GM21529 (cell line): ENCODE data around the gene ZNF280C.
A peak's percentile ranks its signal among the peaks of the same experiment; 100 is the strongest.
"Not testable (repeated sequence)": the region's sequence is repeated elsewhere in the genome, so short reads cannot be mapped to it uniquely, and the experiment has no call there.

Experiments
- ATAC-seq: cut with Tn5 transposase; IDR thresholded peaks from one replicate; pipeline ENCODE4 v1.9.1; 2021; ENCODE audit not compliant: unreplicated experiment

The ZNF280C gene, protein sequence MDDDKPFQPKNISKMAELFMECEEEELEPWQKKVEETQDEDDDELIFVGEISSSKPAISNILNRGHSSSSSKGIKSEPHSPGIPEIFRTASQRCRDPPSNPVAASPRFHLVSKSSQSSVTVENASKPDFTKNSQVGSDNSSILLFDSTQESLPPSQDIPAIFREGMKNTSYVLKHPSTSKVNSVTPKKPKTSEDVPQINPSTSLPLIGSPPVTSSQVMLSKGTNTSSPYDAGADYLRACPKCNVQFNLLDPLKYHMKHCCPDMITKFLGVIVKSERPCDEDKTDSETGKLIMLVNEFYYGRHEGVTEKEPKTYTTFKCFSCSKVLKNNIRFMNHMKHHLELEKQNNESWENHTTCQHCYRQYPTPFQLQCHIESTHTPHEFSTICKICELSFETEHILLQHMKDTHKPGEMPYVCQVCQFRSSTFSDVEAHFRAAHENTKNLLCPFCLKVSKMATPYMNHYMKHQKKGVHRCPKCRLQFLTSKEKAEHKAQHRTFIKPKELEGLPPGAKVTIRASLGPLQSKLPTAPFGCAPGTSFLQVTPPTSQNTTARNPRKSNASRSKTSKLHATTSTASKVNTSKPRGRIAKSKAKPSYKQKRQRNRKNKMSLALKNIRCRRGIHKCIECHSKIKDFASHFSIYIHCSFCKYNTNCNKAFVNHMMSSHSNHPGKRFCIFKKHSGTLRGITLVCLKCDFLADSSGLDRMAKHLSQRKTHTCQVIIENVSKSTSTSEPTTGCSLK

DNA sequence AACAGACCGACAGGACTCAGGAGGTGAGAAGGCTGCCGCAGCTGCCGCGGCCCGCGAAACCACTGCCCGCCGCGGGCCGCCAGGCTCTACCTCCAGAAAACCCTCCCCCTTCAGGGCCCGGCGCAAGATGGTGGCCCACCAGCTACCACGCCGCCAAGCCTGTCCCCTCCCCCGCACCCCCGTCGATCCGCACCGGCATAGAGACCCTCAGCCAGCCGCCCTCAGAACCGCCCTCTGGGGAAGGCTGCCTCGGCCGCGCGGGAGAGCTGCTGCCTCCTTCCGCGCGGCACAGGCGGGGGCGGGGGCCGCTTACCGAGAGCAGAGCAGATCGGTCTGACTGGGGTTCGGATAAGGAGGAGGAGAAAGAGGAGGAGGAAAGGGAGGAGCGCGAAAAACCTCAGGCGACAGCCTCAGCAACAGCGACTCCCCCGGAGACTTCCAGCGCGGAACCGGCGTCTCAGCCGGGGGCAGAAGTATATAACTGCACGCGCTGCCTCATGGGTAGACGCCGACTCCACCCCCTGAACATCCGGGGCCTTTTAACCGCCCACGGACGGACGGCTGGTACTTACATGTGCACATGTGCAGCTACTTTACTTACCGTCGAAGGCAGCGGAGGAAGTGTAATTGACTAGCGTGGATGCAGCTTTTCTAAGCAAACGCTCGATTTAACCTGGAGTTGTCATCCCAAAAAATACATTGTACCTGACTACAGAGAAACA, at the start of gene ZNF280C:
ZNF280C (minus strand) TSS at position 451 of the 722 bp plus-strand sequence. CDS start 8,450 bp downstream, outside the sequence.
- ATAC-seq, result peak; percentile 92

DNA sequence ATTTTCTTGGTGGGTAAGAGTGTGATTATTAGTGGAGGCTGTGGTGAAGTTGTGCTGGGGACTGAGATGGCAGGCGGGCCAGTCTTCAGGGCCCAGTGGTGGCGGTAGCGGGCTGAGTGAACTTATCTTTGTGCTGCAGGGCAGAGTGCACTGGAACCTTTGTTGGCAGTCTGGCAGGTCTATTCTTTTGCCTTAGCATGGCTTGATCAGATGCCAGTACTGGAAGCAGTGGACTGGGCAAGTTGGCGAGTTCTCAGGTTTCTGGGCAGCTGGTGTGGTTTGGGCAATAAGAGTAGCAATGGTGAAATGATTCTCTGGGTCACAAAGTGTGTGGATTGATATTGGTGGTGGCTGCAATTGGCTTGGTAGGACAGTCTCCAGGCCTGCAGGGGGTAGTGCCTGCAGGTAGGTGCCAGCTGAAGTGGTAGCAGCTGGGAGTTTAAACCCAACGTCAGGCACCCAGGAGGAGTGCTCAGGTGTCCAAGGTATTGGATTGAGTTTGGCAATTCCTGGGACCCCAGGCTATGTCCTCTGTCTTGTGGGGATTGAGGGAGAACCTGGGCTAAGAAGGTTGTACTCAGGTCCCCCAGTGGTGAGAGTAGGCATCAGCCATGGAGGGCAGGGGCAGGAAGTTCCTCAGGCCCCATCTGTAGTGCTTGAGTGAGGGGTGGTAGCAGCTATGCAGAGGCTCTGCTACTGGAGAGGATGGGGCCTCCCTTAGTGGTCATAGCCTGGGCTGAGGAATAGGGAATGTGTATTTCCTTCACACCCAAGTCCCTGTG, 36.1 kb upstream of the ZNF280C start:
- ATAC-seq, result no peak

DNA sequence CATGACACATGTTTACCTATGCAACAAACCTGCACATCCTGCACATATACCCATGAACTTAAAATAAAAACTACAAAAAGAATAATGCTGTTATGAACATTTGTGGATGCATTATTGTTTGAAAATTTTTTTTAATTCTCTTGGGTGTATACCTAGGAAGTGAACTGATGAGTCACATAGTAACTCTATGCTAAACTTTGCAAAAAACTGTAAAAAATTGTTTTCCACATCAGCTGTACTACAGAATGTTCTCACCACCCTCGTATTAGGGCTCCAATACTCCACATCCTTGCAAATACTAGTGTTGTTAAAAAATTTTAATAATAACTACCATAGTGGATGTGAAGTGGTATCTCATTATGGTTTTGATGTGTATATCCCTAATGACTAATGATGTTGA, 33.3 kb upstream of the ZNF280C start:
- no peak for ATAC-seq

DNA sequence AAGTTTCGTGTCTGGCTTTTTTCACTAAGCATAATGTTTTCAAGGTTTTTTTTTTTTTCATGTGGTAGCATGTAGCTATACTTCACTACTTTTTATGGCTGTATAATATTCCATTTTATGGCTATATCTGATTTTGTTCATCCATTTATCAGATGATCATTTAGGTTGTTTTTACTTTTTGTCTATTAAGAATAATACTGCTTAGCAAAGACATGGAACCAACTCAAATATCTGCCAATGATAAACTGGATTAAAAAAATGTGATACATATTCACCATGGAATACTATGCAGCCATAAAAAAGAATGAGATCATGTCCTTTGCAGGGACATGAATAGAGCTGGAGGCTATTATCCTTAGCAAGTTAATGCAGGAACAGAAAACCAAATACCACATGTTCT, 32.7 kb upstream of the ZNF280C start:
- ATAC-seq, result no peak

DNA sequence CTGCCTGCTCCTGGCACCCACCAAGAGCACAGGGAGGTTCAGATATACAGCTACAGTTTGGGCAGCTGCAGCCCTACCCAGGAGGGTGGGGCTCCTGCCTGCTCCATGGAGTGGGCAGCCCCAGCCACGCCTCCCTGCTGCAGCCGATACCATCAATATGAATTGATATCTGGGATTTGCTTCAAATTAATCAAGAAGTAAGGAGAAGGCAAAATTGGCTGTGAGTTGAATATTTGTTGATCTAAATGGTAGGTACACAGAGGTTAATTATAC, 31.2 kb upstream of the ZNF280C start:
- ATAC-seq, result no peak

DNA sequence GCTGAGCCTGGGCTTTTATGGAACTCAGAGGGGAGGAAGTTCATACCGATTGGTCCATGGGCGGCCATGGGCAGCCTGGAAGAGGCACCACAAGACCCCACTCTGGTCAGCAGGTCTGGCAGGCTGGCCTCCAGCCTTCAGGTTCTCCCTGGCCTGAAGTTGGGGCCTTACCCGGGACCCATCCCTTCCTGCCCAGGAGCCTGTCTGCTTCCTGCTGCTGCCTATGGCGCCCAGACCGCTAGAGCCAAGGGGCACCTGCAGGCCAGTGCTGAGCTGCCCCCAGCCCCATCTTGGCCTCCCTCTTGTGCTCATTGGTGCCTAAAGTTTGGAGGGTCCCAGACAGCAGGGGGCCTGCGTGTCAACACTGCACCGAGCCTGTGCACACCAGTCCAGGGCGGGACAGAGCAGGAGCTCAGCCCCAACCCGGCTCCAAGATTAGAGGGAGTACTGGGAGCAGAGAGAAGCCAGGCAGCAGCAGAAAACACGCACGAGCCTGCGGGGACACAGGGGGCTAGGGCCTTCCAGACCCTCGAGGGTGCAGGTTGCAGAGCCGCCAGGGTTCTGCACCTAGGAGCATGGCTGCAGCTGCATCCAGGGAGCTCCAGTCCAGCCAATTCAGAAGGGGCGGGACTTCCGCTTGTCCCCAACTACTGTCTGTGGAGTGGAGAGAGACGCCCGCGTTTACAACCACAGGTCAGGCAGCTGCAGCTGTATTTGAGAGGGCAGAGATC, 30.7 kb upstream of the ZNF280C start:
- ATAC-seq, result no peak

DNA sequence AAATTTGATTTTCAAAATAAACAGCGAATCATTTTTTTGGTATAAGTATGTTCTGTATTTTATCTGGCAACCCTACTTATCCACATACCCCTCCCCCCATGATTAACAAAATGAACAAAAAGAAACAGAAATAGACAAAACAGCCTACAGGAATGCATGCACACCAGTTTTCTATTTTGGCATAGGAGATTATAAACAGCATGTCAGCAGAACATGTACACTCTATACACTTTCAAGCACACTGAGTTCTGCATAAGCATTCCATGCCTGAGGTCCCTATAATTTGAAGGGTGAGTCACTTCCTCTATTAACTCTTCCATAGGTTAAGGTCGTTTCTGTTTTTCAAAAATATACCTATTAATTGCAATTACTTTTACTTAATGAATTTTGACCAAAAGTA, 28.0 kb upstream of the ZNF280C start:
- no peak for ATAC-seq

DNA sequence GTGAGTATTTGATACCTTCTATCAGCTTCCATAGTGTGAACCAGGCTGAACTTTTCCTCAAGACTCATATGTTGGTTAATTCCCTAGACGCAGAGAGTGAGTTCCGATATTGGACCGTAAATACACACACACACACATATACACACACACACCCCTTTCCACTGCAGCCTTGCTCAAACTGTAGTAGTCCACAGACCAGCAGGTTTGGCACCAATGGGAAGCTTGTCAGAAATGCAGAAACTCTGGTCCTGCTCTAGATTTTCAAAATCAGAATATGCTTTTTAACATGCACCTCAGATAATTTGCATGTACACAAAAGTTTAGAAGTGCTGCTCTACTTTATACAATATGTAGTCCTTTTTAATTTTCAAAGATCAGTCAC, 27.6 kb upstream of the ZNF280C start:
- no peak for ATAC-seq

DNA sequence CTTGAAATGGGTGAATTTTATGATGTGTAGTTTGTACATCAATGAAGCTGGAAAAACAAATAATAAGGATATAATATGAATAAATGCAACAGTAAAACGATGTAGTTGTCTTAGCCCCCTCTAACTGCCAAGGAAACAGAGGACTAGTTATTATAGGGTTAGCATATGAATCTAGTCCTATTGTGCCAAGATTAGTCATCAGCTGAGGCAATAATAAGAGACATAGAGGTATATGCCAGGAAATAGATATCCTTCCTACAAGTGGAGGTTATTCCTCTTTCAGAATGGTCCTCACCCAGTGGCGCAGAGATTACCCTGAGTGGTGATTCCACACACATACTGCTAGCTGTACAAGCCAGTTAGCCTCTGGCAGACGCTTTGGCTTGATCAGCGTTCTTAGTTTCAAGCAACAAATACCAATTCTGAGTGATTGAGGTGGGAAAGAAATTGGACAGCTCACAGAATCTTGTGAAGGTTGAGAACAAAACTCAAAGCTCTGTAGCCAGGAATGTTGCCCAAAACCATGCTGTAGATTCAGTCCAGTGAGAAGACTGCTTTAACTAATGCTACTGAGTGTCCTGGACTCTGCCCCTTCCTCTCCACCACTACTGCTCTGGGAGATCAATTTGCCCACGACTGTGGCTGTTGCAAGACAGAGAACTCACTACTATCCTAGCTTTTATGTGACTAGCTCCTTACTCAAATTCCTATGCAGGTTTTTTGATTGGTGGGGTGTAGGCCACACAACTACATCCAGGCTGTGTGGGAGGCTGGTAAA, 27.0 kb upstream of the ZNF280C start:
- ATAC-seq, result no peak

DNA sequence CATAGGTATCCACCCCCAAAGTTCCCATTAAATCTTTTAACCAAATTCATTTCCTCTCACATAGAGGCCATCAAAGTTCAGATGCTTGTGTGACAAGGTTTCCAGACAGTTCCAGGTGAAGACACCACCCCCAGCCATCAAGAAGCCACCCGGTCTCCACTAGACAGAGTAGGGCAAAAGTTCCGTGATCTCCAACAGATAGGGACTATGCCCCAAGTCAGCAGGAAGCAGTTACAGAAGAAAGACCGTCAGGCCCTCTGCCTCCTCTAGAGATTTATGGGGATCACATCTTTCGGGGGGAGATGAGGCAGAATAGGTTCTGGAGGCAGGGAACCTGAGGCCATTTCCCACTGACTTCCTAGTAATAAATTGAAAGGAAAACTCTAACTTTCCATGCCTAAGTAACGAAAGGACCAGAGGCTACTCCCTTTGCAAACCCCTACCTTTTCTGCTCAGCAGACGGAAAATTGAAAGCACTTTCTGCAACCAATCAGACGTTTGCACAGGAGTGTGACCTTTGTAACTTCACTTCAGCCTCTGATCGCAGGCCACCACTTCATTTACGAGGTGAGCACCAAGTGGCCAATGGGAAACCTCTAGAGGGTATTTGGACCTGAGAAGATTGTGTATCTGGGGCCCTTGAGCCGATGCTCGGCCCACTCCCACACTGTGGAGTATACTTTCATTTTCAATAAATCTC, 18.5 kb upstream of the ZNF280C start:
- no peak for ATAC-seq

DNA sequence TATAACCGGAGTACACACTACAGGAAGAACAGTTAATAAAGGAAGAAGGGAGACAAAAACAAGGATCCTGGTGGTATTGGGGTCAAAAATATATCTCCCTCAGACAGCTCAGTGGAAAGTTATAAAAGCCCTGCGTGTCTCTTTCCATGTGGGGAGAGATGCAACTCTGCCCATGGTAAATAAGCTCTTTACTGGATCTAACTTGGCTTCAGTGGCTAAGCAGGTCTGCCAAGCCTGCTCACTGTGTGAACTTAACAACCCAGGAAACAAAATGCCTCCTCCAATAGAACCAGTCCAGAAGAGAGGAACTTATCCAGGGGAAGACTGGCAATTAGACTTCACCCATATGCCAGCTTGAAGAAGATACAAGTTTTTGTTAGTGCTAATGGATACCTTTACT, 17.0 kb upstream of the ZNF280C start:
- no peak for ATAC-seq

DNA sequence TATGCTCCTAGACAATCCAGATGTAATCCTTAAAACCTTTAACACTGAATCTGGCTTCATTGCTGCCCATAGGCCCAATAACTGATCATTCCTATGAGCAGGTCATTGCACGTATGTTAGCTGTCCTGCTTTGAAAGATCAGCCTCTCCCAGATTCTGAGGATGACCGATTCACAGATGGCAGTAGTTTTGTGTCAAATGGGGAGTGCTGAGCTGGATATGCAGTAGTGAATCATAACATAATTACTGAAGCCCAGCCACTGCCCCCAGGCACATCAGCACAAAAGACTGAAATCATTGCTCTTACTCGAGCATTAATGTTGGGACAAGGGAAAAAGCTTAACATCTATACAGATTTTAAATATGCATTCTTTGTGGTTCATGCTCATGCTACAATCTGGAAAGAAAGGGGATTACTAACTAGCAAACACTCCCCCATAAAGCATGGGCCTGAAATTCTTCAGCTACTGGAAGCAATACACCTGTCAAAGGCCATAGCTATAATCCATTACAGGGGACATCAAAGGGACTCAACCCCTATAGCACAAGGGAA, 16.4 kb upstream of the ZNF280C start:
- no peak for ATAC-seq

DNA sequence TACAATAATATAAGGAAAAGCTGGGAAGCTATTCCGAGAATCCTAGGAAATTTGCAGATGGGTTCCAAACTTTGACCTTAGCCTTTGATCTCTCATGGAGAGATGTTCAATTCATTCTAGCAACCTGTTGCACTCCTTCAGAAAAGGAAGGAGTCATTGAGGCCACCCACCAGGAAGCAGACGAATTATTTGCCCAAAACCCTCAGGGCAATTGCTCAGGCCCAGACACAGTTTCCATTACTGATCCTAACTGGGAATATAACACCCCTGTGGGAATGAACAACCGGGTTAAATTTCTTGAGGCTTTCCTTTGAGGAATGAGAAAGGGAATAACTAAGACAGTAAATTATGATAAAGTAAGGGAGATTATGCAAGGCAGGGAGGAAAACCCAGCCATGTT, 13.5 kb upstream of the ZNF280C start:
- no peak for ATAC-seq

DNA sequence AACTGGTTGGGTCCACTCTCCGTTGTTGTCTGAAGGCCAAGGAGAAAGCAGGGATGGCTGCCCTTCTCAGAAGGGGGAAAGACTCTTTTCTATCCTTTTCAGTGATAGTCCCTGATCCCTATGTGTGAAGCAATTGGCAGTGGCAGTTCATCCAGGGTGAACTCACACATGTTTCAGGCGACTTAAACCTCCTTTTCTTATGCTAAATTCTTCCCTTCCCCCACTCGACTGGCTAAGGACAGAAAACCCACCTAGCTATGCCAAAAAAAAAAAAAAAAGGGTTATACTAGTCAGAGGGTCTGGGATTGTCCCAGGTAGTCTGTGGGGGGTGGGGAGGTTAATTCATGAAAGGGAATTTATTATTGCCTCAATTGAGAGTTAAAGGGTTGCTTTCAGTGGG, 12.2 kb upstream of the ZNF280C start:
- ATAC-seq, result no peak

DNA sequence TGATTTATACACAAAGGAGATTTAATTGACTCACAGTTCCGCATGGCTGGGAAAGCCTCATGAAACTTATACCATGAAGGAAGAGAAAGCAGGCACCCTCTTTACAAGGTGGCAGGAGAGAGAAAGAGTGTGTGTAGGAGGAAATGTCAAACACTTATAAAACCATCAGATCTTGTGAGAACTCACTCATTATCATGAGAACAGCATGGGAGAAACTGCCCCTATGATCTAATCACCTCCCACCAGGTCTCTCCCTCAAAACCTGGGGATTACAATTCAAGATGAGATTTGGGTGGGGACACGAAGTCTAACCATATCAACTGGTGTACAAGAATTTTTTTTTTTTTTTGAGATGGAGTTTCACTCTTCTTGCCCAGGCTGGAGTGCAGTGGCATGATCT, 3.6 kb upstream of the ZNF280C start:
- ATAC-seq, result not testable (repeated sequence)

DNA sequence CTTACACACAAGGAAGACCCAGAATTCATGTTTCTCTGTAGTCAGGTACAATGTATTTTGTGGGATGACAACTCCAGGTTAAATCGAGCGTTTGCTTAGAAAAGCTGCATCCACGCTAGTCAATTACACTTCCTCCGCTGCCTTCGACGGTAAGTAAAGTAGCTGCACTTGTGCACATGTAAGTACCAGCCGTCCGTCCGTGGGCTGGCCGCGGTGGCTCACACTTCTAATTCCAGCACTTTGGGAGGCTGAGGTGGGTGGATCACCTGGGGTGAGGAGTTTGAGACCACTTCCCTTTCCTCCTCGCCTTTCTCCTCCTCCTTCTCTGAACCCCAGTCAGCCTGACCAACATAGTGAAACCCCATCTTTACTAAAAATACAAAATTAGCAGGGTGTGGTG, 692 bp upstream of the ZNF280C start:
- not testable (repeated sequence) for ATAC-seq

DNA sequence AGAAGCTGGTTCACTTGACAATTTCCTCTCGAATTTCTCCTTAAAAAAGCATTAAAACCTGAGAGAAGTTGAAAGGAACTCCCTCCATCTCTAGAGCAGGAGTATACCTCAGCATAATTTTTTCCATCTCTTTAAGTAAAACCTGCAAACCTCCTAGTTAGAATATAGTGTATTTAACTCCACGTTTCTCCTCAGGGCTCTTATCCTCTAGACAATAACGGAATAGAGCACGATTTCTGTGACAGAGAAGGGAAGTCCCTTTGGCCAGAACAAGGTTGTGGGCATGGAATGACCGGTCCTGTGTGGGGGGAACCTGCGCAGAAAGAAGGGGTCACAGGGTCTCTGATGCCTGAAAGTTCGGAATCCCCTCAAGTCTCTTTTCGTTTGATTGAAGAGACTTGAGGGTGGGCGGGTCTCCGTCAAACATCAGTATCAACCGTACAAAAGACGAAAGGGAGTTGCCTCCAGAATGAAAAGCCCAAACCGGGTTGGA, 697 bp downstream of the ZNF280C start:
- ATAC-seq, result peak; percentile 8

DNA sequence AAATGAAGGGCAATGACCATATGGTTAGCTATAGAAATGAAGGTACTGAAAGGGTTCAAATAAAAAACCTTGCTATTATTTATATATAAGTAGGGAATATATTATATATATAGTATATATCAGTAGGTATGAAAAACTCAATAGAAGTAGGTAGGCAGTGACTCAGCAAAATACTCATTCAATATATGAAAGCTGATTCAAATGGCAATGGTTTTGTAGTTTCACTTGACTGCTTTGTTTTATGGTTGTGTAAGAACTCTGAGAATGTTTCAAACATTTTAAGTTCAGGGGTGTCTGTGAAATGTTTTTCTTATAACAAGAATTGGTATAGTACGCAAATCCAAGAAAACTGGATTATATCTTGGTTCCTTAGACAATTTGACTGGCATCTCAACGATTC, 4.1 kb downstream of the ZNF280C start:
- ATAC-seq, result no peak

DNA sequence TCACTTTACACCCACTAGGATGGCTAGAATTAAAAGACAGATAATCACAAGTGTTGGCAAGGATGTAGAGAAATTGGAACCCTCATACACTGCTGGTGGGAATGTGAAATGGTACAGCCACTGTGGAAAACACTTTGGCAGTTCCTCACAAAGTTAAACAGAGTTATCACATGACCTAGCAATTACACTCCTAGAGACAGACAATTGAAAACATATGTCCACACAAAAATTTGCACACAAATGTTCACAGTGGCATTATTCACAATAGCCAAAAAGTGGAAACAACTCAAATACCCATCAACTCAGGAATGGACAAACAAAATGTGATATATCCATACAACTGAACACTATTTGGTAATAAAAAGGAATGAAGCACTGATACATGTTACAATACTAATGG, 5.7 kb downstream of the ZNF280C start:
- no peak for ATAC-seq
